DLD1 (cell line): ENCODE data around the gene ATXN7.

Experiments used
- in situ Hi-C: cut with HindIII; loops from 2 replicates; pipeline ENCODE4 v1.10.0; 2017; ENCODE audit warnings: low sequenced_read_pairs

Gene ATXN7

DNA sequence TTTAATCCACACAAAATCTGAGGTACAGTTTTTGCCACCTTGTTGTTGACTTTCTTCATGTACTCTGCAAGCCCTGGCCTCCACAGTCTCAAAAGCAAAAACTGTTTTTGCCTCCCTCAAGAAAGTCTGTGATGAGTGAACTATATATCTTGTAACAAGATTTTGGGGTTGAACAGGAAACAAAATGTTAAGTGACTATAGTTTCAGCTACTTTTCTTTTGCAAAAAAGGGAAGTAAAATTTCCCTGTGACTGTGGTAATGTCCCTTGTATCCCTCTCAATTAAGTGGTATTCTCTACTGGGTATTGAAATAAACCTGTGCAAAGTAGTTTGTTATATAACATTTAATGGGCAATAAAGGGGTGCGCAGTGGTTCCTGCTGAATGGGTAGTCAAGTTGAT lies 69.8 kb downstream of the ATXN7 start:
- in situ Hi-C loops = no loop called here

DNA sequence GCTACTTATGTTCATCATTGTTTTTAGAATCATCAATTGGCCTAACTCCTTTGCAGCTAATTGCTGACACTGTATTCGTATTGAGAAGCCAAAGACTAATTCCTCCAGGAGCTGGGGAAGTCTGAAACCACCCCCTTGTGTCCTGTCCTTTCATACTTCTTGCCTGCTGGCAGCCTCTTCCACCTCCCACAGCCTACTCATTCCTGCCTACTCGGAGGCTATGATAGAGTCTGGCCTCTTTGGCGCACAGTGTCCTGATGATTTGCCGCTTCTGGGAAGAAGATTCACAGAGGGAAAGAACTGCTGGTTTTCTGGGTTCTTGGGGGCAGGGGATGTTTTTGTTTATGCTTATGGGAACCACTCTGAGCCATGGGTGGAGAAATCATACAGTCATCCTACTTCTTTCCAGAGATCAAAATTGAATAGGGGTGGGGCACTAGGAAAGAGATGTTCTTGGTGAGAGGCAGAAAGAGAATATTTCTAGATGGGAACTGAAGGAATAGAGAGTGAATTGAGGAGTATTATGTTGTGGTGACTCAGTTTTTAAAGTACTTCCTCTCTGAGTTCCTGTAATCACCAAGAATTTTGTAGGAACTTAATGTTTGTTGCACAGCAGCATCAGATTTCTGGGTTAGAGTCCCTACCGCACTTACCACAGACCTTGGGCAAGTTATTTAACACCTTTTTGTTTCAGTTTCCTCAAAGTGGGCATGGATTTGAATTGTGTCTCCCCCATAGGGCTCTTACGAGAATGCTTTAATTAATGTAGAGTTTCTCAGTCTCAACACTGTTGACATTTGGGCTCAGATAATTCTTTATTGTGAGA lies 70.6 kb downstream of the ATXN7 start:
- in situ Hi-C loops = no loop called here

DNA sequence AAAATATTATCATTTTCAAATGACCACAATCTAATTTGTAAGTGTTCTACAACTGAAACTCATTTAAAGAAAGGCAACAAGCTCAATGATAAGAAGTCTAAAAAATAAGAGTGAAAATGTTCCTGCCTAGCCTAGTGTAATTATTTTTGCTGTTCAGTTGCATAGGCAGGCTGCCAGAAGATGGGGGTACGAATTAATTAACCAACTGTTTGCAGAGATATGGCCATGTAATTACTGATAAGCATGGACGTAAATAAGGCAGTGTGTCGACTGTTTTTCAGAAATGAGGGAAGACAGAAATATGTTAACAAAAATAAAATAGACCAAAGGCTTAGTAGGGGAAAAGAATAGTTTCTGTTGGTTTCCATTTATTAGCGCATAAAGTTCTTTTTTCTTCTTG lies 73.3 kb downstream of the ATXN7 start:
- in situ Hi-C loops = no loop called here

DNA sequence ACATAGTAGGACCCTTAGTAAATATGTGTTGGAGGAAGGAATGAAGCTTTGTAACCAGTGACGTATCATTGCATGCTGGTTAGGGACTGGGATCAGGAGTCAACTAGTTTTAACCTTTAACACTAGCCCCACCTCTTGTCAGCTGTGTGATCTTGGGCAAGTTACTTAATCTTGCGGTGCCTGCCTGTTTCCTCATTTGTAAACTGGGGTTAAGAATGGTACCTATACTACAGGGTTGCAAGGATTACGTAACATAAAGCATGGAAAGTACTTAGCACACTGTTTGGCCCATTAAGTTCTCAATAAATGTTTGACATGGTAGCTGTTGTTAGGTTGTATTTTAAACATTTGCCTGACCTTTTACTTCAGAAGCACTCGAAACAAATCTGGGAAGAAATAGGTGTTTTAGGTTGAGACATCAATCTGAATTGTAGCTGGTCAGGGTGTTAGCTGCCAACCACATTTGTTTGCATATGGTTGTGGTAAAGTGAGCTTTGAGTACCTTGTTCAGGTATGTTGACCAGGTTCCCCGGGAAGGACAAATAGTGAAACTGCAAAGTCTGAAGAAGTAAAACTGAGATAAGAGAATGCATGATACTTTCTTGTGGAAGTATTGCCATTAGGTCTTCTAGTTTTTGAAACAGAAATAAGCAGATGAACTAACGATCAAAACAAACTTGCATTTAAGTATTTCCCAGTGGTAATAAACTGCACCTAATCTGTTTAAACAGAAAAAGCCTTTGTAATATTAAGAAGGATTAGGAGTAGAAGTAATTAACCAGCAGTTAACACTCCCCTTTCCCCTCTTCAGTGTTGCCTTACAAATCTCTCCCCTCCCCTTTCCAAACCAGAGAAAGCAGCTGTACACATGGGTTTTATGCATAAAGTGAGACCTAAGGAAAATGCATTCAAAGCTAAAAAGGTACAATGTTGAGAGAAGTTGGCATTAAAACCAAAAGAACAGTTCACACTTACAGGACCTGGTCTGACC lies 74.3 kb downstream of the ATXN7 start:
- in situ Hi-C loops = no loop called here

DNA sequence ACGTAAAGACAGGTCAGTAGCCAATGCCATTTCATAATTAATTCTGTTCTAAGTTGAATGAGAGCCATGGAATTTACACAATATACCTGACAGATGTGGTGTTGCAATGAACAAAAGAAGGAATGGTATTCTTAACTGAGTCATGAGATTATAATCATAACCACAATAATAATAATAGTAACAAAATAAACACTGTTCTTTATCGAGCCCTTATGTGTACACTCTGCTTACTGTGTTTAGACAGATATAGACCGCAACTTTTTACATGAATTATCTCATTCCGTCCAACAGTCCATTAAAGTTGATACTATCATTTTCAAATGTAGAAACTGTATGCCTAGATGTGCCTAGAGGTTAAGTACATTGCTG lies 76.7 kb downstream of the ATXN7 start:
- in situ Hi-C loops = no loop called here

DNA sequence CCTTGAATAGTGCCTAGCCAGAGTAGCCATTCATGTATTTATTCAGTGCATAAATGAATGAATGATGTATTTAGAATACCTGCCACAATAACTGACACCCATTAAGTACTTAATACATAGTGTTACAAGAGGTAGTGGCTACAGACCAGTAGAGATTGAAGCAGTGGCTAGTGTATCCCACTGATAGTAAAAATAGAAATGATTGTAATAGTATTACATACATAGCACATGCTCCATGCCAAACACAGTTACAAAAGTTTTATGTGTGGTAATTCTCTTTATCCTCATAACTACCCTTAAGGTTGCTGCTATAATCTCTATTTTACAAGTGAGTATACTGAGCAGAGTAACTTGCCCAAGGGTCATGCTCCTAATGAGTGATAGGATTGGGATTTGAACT lies 78.9 kb downstream of the ATXN7 start:
- in situ Hi-C loops = no loop called here

DNA sequence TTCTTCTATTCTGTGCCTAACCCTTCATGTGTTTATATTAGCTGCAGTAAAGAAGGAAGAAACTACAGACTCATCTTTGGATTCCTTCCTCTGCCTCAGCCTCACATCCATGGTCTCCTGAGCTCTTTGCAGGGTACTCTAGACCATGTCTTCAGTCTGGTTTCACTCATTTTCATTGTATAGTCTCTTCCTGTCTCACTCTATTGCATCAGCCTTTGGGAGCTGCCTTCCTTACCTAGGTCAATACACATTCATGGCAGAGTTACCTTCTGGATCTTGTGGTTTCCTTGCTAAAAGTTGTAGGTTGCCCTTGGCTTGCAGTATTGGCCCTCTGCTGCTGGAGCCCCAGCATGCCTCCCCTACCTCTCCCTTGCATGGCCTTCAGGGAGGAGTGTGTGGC lies 80.0 kb downstream of the ATXN7 start:
- in situ Hi-C loops = no loop called here

DNA sequence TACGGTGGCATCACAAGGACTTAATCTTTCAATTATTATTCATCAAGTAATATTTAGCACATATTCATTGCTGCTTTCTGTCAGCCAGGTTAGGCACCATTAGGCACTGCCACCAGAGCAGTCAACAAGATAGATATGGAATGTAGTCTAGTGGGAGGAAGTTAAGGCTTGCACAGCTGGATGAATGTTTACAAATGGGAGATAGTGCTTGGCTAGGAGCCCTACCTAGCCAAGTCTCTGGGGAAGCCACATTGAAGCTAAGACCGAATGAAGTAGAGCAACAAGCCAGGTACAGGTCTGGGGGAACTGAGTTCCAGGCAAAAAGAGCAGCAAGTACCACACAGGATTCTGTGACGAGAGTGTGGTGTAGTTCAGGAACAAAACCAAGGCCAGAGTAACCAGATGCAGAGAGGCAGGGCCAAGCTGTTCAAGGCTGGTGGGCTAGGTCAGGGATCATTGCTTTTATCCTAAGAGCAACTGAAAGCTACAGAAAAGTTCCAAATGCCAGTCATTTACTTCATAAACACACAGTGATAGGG lies 82.0 kb downstream of the ATXN7 start:
- in situ Hi-C loops = no loop called here

DNA sequence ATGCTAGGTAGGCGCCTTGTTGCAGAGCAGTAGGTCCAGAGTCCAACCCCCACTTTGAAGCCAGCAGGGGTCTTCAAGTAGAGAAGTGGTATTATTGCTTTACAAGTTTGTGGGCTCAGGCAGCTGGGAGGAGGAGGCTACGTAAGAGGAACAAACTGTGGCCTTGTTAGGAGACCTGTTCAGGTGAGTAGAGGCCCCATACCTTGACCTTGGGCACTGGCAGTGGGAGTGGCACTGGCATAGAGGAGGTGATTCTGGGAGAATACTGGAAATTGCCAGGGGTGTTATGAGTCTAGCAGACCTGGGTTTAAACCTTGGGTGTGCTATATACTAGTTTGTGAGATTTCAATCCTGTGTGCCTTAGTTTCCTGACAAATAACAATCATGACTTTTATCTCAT lies 83.1 kb downstream of the ATXN7 start:
- in situ Hi-C loops = no loop called here

DNA sequence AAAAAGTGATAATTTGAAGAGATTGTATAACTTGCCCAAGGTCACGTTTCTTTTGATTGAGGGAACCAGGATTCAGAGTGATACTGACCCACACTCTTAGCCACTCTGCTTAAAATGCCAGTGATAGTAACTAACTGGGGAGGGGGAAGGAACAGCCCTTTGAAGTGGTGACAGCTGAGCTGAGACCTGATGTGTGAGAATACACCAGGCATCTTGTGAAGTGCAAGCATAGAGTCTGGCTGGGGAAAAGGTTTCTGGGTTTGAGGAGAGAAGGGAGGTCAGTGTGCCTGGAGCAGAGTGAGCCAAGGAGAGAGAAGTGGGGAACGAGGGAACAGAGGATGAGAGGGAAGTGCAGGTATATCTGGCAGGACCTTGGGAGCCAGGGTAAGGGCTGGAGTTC lies 83.9 kb downstream of the ATXN7 start:
- in situ Hi-C loops = no loop called here

DNA sequence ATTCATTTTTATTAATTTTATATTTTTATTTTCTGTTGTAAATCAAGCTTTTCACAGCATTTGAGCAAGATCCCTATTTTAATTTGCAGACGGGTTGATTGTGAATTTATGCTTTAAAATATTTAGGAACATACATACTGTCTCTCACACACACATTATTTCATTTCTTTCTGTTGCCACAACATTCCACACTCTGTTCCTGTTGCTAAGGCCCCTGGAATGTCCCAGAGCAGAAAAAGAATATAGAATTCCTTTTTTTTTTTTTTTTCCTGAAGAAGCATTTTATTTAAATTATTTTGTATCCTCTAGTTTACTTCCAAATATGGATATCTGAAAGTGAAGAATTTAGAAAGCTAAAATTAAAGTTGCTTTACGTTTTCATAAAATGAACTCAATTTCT lies 85.3 kb downstream of the ATXN7 start:
- in situ Hi-C loops = no loop called here

DNA sequence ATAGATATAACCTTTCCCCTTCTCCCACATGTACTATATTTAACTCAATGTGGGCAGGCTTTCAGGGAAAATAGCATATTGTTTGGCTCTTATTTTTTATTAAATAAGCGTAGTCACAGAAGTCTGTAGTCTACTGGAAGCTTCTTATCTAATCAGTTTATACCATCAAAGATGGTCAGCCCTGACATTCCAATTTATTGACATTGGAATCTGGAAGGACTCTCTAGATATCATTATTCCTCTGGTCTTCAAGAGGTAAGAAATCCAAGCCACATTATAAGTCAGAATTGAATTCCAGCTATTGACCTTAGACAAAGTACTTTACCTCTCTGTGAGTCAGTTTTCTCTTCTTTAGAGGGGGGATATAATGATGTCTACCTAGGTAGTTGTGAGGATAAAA lies 87.0 kb downstream of the ATXN7 start:
- in situ Hi-C loops = no loop called here

DNA sequence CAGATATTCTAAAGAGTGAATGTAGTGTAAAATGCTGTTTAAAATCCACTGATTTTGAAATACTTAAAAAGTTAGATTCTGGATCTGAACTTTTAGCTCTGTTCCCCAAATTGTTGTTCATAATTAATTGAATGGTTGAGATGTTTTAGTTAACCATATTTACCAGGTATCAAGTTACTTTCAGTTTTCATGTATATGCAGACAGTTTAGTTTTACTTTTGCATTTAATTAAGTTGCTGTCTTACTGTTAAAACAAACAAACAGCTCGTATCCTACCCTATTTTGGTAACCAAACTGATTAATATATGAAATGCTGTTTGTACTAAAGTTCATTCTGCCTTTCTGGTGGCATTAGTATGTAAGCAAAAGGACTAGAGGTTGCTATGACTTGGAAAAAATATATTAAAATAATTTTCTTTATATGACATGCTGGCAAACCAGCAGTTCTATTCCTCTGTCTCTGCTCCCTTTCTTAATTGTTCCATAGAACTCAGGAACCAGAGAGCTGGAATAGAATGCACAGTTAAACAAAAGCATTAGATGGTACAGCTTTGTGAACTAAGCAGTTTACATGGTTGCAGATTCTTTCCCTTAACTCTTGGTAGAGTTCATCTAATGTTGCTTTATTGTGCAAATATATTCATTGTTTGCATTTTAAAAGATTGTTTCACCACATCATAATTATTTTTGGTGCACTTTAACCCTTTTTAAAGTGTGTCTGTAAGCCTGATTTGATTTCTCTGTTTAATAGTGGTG lies 88.0 kb downstream of the ATXN7 start:
- in situ Hi-C loops = no loop called here

DNA sequence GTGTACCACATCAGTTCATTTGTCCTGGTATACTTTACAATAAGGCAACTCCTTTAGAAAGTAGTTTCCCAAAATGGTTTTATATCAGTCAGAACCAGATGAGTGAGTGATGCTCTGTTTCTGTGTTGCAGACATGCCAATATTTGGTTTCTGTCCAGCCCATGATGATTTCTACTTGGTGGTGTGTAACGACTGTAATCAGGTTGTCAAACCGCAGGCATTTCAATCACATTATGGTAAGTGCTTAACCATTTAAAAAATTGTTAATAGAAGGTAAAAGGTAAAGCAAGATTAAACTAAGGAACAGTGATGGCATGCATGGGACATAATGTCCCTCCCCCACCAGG lies 88.6 kb downstream of the ATXN7 start:
- in situ Hi-C loops = no loop called here

DNA sequence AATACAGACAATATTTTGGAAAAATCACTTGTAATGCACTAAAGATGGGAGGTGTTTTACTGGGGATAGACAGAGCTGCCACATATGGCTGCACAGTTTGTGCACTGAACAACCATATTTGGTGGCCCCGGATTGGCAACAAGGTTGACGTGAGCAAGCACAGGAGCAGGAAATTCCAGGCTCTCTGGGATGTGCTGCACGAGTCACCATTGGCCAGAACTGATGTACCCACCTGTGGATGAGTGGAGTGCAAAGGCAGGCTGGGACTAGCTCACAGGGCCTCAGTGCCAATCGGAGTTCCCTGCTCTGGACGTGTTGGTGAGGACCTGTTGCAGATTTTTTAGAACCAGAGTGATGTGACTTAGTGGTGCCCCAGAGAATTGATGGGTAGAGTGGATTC lies 90.5 kb downstream of the ATXN7 start:
- in situ Hi-C loops = no loop called here

DNA sequence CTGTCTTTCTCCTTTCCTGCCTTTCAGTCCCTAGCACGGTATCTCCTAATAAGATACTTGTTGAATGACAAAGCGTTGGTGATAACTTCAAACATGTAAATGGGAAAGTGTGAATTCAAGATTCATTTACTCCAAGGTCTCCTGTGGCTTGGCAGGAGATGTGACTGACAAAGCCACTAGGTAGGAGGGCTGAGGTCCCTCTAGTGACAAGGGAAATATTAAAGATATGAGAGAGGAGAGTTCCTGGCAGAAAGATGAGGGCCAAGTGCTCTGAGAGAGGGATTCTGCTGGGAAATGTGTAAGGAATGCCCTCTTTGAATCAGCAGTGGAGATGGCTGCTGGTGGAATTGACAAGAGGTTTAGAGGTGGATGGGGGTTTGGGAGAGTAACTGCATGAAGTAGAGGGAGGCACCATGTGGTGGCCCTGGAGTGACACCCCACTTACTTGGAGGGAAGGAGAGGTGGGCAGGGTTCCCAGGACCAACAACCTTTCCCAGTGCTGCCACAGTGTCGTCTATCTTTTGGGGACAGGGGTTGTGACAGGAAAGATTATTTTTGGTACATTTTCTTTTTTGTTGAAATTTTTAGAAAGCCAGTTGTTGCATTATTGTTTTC lies 91.5 kb downstream of the ATXN7 start:
- in situ Hi-C loops = no loop called here

DNA sequence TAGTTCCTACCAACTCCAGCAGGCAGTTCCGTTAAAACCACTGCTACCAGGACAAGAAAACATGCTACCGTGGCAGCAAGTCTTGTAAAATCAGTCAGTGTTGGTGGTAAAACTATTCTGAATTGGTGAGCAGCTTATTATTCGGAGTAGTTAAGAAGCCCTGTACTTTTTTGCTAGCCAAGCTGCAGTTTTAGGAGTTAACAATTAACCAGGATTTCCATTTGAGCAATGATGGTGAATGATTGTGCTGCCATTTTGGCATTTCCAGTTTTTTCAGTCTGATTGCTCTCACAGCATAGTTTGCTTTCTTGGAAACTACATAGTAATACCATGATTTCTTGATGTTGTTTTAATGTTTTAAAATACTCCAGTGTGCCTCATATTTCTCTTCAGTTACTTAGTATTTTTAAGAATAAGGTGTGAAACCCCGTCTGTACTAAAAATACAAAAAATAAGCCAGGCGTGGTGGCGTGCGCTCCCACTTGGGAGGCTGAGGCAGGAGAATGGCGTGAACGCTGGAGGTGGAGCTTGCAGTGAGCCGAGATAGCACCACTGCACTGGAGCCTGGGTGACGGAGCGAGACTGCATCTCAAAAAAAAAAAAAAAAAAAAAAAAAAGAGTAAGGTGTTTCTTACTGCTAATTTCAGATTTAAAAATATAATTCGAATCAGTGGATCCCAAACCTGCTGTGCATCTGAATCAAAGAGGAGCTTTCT lies 92.3 kb downstream of the ATXN7 start:
- in situ Hi-C loops = no loop called here

DNA sequence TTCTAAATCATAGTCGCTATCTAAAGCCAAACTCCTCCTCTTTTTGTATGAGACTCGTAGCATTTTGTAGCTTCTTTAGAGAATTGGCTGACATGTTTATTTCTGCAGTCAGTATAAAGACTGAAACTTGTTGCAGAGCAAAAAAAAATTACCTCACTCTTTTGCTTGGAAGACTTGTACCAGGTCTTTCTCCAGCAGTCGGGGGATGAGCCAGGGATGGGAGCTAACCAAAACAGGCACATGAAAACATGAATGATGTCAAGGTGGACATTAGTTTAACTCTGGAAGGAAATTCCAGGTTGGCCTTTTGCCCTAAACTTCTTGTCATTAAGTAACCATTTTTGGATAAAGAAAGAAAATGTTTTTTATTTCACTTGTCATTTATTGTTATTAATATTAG lies 95.5 kb downstream of the ATXN7 start:
- in situ Hi-C loops = no loop called here

DNA sequence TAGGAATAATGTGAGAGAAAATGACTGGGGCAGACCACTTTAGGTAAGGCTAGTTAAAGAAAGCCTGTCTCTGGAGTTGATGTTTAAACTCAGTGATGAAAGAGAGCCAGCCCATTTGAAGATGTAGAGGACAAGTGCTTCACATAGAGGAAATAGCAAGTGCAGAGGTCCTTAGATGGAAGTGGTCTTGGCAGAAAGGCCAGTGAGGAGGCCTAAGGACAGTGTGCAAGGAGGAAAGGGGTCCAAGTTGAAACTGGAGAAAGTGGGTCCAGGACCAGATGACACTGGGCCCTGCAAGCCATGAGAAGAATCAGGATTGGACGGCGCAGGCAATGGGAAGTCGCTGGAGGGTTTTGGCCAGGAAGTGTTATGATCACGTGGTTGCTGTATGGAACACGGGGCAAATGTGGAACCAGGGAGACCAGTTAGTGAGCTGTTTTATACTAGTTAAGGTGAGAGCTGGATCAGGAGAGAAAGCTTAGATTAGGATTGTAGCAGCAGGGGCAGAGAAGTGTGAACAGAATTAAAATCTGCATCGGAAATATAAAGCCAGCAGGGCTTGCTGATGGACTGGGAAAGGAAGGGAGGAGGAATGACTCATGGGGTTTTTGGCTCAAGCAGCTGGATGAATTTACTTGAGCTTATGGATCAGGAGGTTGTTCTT lies 96.5 kb downstream of the ATXN7 start:
- in situ Hi-C loops = no loop called here

DNA sequence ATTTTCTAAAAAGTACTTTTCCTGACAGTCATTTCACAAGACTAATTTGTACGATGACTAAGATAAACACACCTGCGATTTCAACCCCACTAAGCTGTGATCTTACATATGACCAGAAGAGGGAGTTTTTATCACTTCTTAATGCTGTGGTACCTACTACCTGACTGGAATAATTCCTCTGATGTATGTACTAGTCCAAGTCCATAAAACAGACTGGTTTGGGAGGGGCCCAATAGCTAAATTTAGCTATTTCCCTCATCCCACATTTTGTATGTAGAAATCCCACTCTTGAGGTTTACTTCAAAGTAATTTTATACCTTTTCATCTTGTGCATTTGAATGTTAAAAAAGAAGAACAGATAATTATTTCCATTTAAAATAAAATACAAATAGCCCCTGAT lies 98.2 kb downstream of the ATXN7 start:
- in situ Hi-C loops = no loop called here
